GM15510 (cell line): ENCODE measurements around the gene FBXO10.

ENCODE experiments used
- POLR2A ChIP-seq: IDR thresholded peaks from 3 replicates; pipeline ENCODE4 v1.6.1; 2011; ENCODE audit warnings: borderline replicate concordance; ENCODE audit not compliant: insufficient read length; ENCODE audit errors: extremely low read depth

Gene FBXO10

DNA sequence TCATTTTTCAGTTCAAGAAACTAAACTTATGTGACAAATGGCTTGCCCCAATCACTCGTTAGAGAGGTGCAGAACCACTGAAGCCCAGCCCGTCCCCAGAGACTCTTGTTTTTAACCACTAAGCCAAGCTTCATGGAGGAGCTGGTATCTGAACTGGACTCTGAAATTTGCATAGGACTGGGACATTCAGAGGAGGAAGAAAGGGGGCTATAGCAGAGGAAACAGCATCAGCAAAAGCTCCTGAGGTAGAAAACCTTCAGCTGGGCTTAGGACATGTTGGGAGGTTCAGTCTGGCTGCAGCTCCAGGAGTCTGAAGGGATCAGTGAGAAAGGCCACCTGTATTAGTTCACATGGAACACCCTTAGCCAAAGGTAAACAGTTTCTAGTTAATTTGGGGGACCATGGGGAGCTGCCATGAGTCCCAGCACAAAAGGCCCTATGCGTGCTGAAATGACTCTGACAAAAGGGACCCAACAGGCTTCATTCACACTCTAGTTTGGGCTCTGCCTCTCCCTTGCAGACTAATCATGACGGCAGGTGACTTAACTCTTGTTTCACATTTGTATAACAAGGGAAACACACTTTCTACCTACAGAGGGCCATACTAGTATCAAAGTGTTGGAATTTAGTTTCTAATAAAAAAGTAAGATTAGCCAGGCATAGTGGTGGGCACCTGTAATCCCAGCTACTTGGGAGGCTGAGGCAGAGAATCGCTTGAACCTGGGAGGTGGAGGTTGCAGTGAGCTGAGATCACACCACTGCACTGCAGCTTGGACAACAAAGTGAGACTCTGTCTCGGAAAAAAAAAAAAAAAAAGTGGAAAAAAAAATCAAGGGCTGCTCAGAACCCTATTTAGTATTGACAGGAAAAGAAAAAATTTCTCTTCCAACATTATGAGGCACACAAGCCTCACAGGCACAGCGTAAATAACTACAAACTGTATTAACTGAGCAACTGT lies 10.2 kb downstream of the FBXO10 start:
- no peak for TF ChIP-seq POLR2A

DNA sequence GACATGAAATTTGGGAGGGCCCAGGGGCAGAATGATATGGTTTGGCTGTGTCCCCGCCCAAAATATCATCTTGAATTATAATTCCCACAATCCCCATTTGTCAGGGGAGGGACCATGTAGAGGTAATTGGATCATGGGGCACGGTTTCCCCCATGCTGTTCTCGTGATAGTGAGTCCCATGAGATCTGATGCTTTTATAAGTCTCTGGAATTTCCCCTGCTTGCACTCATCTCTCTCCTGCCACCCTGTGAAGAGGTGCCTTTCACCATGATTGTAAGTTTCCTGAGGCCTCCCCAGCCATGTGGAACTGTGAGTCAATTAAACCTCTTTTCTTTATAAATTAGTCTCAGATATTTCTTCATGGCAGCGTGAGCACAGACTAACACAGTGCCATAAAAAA lies 11.3 kb downstream of the FBXO10 start:
- TF ChIP-seq POLR2A, result no peak

DNA sequence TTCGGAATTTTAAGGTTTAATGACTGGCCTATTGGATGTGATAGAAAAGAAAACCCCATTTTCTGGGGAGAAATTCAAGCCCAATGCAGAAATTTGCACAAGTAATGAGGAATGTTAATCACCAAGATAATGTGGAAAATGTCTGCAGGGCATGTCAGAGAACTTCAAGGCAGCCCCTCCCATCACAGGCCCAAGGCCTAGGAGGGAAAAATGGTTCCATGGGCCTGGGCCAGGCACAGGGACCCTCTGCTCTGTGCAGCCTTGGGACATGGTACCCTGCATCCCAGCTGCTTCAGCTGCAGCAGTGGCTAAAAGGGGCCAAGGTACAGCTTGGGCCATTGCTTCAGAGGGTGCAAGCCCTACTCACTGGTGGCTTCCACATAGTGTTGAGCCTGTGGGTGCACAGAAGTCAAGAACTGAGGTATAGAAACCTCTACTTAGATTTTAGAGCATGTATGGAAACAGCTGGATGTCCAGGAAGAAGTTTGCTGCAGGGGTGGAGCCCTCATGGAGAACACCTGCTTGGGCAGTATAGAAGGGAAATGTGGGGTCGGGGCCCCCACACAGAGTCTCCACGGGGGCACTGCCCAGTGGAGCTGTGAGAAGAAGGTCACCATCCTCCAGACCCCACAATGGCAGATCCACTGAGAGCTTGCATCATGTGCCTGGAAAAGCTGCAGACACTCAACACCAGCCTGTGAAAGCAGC lies 12.2 kb downstream of the FBXO10 start:
- no peak for TF ChIP-seq POLR2A

DNA sequence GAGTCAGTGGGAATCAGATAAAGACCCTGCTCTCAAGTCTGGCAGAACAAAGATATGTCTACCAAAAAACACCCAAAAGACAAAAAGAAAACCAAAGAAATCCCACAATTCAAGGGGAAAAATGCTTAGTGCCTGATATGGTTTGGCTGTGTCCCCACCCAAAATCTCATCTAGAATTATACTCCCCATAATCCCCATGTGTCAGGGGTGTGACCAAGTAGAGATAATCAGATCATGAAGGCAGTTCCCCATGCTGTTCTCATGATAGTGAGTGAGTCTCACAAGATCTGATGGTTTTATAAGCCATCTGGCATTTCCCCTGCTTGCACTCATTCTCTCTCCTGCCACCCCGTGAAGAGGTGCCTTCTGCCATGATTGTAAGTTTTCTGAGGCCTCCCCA lies 13.4 kb downstream of the FBXO10 start:
- TF ChIP-seq POLR2A, result no peak

DNA sequence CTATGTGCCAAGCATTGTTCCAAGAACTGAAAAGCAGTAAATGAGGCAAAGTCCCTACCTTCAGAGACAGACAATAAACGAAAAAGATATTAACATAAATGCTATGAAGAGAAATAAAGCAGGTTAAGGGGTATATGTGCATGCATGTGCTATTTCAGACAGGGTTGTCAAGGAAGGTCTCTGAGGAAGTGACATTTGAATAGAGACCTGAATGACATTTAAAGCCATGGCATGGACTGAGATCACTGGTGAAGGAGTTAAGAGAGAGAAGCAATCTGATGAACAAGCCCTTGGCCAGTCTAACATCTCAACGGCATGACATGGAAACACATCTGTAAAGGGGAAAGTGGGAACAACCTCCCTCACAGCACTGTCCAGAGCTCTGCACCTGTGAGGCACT lies 14.5 kb downstream of the FBXO10 start:
- TF ChIP-seq POLR2A, result no peak

DNA sequence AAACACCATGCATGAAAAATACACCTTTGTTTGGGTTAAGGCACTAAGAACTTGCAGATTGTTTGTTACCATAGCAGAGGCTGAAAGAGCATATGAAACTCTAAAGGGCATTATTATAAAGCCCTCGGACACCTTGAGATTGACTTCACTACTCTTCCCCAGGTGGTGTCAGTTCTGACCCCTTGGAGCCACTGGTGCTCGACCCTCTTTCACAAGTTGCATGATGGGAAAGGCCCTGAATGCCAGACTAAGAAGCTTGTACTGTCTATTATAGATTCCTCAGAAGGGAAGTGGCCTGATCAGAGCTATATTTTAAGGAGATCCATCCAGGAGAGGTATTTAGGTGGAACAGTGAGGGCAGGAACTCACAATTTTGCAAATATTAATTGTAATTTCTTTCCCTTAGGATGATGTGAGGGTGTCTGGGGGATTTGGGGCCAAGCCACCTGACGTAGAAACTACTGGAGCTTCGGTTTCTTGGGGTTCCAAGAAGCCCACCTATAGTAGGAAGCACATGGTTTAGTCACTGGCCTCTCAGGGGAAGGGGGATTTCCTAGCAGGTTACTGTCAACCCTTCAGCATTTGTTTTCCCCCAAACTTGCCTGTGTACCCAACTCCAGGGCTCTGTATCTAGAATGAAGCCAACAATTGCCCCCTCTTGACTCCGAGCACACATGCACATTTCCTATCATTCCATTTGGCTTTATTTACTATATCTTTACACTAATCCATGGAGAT lies 16.2 kb downstream of the FBXO10 start:
- no peak for TF ChIP-seq POLR2A

DNA sequence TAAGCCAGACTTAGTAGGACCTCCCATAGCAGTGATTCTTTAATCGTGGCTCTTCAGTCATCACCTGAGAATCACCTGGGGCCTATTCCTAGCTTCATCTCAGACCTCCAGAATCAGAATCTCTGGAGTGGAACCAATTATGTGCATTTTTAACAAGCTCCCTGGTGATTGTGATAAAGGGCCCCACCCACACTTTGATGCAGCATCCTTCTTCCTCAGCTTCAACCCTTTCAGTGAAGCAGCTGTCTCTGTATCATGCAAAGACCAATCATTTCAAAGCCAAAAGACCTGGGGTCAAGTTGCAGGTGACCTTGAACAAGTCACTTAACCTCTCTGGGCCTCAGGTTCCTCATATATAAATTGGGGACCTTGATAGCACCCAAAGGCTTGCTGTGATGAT lies 17.1 kb downstream of the FBXO10 start:
- no peak for TF ChIP-seq POLR2A

DNA sequence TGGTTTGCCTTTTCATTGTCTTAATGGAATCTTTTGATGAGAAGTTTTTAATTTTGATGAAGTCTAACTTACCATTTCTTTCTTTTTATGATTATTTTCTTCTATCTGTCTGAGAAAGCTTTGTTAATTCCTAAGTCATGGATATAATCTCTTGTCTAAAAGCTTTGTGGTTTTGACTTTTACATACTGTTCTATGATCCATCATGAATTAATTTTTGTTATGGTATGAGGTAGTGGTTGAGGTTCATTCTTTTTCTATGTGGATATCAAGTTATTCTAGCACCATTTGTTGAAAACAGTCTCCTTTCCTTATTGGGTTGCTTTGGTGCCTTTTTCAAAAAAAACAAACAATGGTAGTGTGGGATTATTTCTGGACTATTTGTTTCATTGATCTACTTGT lies 20.4 kb downstream of the FBXO10 start:
- TF ChIP-seq POLR2A, result no peak

DNA sequence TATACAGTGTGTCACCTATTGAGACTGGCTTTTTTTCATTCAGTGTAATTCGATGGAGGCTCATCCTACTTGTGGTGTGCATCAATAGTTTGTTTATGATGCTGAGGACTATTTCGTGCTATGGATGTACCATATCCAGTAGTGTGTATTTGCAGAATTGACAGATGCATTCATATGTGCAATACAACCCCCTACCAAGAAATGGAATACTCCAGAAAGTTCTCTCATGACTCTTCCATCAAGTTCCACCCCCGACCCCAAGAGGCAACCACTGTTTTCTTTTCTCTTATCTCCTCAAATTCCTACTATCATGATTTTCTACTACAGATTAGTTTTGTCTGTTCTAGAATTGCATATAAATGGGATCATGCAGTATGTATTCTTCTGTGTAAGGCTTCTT lies 21.9 kb downstream of the FBXO10 start:
- no peak for TF ChIP-seq POLR2A

DNA sequence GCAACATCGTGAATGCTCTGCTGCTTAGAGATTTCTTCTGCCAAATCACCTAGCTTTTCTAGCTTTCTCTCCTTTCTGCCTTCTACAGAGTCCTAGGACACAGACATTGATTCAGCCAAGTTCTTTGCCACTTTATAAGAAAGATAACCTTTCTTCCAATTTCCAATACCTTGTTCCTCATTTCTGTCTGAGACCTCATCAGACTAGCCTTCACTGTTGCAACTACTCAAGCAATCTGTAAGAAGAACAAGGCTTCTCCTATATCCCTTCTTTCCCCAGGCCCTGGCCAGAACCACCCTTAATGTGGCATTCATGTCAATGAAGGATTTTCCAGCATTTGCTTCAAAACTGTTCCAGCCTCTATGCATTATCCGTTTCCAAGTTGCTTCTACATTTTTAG lies 24.3 kb downstream of the FBXO10 start:
- TF ChIP-seq POLR2A, result no peak

DNA sequence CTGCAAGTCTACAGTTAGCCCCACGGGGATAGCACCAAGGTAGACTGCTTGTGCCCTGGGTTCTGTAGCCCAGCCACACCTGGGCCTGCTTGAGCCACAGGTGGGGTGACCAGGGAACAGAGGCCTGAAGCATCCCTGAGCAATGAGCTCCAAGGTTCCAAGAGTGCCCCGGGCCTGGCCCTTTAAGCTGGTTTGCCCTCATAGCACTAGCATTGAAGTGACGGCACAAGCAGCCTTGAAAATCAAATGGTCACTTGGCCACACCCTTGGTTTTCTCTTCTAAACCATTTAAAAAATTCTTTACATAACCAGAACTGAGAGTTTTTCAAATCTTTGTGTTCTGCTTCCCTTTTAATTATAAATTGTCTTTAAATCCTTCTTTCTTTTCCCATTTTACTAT lies 24.7 kb downstream of the FBXO10 start:
- no peak for TF ChIP-seq POLR2A

DNA sequence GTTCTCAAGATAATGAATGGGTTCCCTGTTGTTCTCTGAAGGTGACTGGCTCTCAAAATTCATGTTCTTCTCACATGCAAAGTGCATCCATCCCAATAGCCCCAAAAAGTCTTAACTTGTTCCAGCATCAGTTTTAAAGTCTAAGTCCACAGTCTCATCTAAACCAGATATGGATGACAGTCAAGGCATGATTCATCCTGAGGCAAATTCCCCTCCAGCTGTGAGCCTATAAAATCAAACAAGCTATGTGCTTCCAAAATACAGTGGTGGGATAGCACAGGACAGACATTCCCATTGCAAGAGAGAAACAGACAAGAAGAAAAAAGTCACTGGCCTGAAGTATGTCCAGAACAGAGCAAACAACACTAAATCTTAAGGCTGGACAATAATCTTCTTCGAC lies 25.4 kb downstream of the FBXO10 start:
- TF ChIP-seq POLR2A, result no peak

DNA sequence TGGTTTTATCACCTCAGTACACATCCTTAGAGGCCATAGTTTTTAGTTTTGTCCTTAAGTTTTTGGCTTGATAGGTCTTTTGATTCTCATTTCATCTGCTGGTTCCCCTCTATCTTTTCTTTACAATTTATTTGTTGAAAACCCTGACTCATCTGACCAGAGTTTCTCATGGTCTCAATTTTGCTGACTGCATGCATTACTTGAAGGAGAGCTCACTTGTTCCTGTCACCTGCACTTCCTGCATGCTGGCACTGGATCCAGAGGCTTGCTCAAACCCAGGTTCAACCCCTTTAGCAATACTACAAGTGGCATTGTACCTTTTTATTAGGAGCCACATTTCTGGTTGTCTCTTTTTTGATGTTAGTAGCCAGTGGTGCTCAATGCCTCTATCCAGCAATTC lies 26.7 kb downstream of the FBXO10 start:
- no peak for TF ChIP-seq POLR2A

DNA sequence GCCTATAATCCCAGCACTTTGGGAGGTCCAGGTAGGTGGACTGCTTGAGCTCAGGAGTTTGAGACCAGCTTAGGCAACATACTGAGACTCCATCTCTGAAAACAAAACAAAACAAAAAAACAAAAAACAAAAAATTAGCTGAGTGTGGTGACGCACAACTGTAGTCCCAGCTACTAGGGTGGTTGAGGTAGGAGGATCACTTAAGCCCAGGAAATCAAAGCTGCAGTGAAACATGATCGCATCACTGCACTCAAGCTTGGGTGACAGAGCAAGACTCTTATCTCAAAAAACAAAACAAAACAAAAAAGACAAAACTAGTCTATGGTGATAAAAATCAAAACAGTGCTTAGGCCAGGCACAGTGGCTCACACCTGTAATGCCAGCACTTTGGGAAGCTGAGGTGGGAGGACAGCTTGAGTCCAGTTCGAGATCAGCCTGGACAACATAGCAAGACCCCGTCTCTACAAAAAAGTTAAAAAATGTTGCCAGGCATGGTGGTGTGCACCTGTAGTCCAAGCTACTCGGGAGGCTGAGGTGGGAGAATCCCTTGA lies 28.8 kb downstream of the FBXO10 start:
- TF ChIP-seq POLR2A, result no peak

DNA sequence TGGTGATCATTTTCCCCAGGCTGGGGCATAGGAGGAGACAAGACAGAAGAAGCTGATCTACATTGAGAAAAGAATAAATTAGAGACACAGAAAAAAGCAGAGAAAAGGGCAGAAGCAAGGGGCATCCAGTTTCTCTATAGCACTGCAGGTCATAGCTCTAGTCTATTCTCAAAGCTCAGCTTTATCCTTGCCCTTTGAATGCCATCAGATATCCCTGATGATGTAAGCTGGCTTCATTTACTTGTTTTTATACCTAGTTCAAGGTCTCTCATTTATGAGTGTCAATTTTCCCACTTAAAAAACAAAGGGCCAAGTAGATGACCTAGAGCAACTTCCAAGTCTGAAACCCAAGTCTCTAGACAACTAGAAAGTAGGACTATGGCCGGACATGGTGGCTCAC lies 32.7 kb downstream of the FBXO10 start:
- no peak for TF ChIP-seq POLR2A
